Retinal pigment epithelial cell (primary cell): ENCODE results near the gene PUM2.
A peak's percentile ranks its signal among the peaks of the same experiment; 100 is the strongest.

Source experiments
- DNase-seq: peaks from one replicate; pipeline ENCODE4 v3.0.0-alpha.2; 2010; ENCODE audit warnings: low read depth
- H3K4me3 ChIP-seq: 2 replicates; pipeline ENCODE4 v1.5.1; 2011; ENCODE audit warnings: mild to moderate bottlenecking, low read length, control low read depth, moderate library complexity
- TF ChIP-seq, protein P1 (sequence below): conservative IDR thresholded peaks from 2 replicates; pipeline ENCODE4 v1.5.1; 2011; ENCODE audit warnings: low read depth, low read length, control low read depth, inconsistent platforms

The PUM2 gene

DNA sequence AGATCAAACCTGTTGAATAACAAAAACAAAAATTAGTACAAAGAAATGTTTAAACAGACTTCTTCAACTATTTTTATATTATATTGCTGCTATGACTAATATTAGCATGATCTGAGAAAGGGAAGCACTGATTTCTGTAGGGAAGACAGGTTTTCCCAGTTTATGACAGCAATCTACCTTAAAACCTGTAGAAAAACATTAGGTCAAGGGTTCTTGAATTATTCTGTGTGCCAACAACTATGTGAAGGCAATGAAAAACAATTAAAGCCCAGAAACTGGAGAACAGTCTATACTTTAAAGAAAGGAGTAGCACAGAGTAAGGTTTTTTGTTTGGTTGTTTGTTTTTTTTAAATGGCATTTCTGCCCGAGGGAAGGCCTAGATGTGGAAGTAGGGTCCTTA is 23.3 kb downstream of the PUM2 start:
- DNase-seq: no peak
- H3K4me3 ChIP-seq: no peak overlapping the region
- TF ChIP-seq, protein P1, sequence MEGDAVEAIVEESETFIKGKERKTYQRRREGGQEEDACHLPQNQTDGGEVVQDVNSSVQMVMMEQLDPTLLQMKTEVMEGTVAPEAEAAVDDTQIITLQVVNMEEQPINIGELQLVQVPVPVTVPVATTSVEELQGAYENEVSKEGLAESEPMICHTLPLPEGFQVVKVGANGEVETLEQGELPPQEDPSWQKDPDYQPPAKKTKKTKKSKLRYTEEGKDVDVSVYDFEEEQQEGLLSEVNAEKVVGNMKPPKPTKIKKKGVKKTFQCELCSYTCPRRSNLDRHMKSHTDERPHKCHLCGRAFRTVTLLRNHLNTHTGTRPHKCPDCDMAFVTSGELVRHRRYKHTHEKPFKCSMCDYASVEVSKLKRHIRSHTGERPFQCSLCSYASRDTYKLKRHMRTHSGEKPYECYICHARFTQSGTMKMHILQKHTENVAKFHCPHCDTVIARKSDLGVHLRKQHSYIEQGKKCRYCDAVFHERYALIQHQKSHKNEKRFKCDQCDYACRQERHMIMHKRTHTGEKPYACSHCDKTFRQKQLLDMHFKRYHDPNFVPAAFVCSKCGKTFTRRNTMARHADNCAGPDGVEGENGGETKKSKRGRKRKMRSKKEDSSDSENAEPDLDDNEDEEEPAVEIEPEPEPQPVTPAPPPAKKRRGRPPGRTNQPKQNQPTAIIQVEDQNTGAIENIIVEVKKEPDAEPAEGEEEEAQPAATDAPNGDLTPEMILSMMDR: no peak

DNA sequence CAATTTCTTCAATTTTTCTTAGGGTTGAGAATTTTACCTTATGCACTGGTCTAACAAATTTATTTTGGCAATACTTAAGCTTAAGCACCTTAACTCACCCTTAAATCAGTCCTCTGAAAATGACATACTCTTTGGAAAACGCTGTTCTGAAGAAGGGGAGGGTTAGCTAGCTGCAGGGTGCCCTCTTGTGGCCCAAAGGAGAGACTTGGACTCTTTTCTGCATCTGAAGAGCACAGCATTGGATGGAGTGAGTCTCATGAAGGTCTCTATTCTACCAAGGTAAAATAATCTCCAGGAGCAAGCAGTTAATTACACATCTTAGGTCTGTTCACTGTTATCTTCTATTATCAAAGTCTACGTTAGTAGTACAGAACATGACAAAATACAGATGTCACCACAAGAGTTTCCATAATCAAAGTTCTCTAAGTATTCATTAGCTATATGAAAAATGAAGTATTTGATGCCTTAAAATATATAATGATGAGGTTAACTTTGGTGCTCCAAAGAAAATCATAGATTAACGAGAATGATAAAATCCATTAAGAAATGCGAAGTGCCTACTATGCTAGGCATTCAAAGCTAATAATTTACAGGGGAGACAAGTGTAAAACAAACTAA is 24.4 kb downstream of the PUM2 start:
- H3K4me3 ChIP-seq: no peak overlapping the region
- DNase-seq: no peak
- TF ChIP-seq, protein P1: peak; percentile 94

DNA sequence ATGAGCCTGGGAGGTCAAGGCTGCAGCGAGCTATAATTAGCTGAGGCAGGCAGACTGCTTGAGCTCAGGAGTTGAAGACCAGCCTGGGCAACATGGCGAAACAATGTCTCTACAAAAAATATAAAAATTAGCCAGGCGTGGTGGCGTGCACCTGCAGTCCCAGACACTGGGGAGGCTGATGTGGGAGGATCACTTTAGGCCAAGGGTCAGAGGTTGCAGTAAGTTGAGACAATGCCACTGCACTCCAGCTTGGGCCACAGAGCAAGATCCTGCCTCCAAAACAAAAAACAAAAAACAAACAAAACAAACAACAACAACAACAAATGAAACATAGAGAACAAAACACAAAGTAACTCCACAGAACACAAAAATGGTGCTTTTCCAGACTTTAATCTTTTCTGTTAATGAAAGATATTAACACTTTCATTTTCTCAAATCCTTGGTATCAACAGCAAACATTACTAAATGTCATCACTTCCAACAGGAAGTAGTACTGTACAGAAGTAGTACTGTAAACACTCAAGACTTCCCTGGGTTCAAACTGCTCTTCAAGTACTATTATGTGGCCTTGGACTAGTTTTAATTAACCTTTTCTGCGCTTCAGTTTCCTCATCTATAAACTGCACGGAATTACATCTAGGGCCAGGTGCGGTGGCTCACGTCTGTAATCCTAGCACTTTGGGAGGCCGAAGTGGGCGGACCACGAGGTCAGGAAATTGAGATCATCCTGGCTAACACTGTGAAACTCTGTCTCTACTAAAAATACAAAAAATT is 27.9 kb downstream of the PUM2 start:
- H3K4me3 ChIP-seq: no peak overlapping the region
- TF ChIP-seq, protein P1: no peak
- DNase-seq: no peak

- TF ChIP-seq, protein P1: no peak
- DNase-seq: no peak
- no peak overlapping the region for H3K4me3 ChIP-seq
Observed at GRCh38 chr2:20317690-20318089, 33.0 kb downstream of the PUM2 start.

DNA sequence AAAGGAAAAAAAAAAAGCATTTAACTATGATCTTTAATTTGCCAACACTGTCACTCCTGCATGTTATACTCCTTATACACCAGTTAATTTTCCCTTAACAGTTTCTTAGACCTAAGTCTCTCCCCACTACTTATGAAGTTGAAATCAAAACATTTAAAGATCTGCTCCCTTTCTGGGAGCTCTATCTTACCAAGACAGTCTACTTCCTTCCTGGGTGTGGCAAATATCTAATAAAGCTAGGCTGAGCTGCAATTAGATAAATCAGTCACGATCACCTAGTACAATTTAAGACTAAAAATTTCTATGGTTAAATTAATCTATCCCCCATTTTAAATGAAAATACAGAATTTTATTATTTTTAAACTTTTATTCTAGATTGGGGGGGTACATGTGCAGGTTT is 33.4 kb downstream of the PUM2 start:
- TF ChIP-seq, protein P1: no peak
- no peak overlapping the region for H3K4me3 ChIP-seq
- DNase-seq: no peak

GRCh38 chr2:20314562-20315501 is 35.8 kb downstream of the PUM2 start:
- TF ChIP-seq, protein P1: no peak
- no peak overlapping the region for H3K4me3 ChIP-seq
- DNase-seq: no peak
